PC-3 (cell line): ENCODE results near the gene BRCC3. TPM values are rescaled to one million over a fixed set of nuclear protein-coding genes. Genes with fewer than 3 reads are reported as not detected.
A peak's percentile ranks its signal among the peaks of the same experiment; 100 is the strongest.

ENCODE experiments used
- ATAC-seq: fragments of 200-7000 bp; cut with Tn5 transposase; 2 replicates; pipeline ENCODE4 v1.9.1; 2020; ENCODE audit warnings: mild to moderate bottlenecking, moderate library complexity
- BruUV-seq: library from RNA; stranded (reverse); fragments of 400-500 nt; replicated peaks from 2 replicates; lab custom pipeline; 2021; lab: Mats Ljungman, UMichigan
- CTCF ChIA-PET: fragments of 300-600 bp; sonication (Branson Sonifier 250); formaldehyde crosslinking; loops from one replicate; lab custom pipeline; 2022; ENCODE audit warnings: antibody characterized with exemption; lab: Charles Lee
- POLR2A ChIA-PET: fragments of 300-600 bp; sonication (Branson Sonifier 250); formaldehyde crosslinking; loops from one replicate; lab custom pipeline; 2022; ENCODE audit warnings: antibody characterized with exemption; ENCODE audit not compliant: unreplicated experiment; lab: Charles Lee
- DNase-seq: peaks from one replicate; pipeline ENCODE4 v3.0.0-alpha.2; 2015
- H2AFZ ChIP-seq: fragments of 300-600 bp; sonication (generic); 2 replicates; pipeline ENCODE4 v1.6.0; 2016; ENCODE audit warnings: antibody characterized with exemption, low read length
- H3F3A ChIP-seq: fragments of 300-600 bp; sonication (generic); one replicate; pipeline ENCODE4 v1.6.0; 2017; ENCODE audit warnings: antibody characterized with exemption, low read length, control low read depth, mild to moderate bottlenecking; ENCODE audit not compliant: unreplicated experiment
- H3K27ac ChIP-seq: fragments of 300-600 bp; sonication (generic); 2 replicates; pipeline ENCODE4 v1.5.1; 2016; ENCODE audit warnings: mild to moderate bottlenecking, low read length
- H3K27me3 ChIP-seq: fragments of 300-600 bp; sonication (generic); 2 replicates; pipeline ENCODE4 v1.6.1; 2016; ENCODE audit warnings: low read length, mixed read lengths
- H3K36me3 ChIP-seq: fragments of 300-600 bp; sonication (generic); 2 replicates; pipeline ENCODE4 v1.6.1; 2016; ENCODE audit warnings: low read depth, mixed run types, low read length, mixed read lengths
- H3K4me1 ChIP-seq: fragments of 300-600 bp; sonication (generic); 2 replicates; pipeline ENCODE4 v1.5.1; 2016; ENCODE audit warnings: low read length; ENCODE audit not compliant: insufficient read depth
- H3K4me2 ChIP-seq: fragments of 300-600 bp; sonication (generic); 2 replicates; pipeline ENCODE4 v1.6.0; 2016; ENCODE audit warnings: low read length
- H3K4me3 ChIP-seq: fragments of 300-600 bp; sonication (generic); 2 replicates; pipeline ENCODE4 v1.5.1; 2016; ENCODE audit warnings: mild to moderate bottlenecking, low read length, mixed read lengths
- H3K79me2 ChIP-seq: fragments of 300-600 bp; sonication (generic); 2 replicates; pipeline ENCODE4 v1.6.1; 2017; ENCODE audit warnings: low read length, mixed read lengths
- H3K9ac ChIP-seq: fragments of 300-600 bp; sonication (generic); 2 replicates; pipeline ENCODE4 v1.6.0; 2016; ENCODE audit warnings: mild to moderate bottlenecking, low read length
- H3K9me2 ChIP-seq: fragments of 300-600 bp; sonication (generic); replicated peaks from 2 replicates; pipeline ENCODE4 v1.6.1; 2016; ENCODE audit warnings: mixed run types, low read length, mixed read lengths
- H3K9me3 ChIP-seq: fragments of 300-600 bp; sonication (generic); 2 replicates; pipeline ENCODE4 v1.6.1; 2016; ENCODE audit warnings: low read length, mixed read lengths
- H4K20me1 ChIP-seq: fragments of 300-600 bp; sonication (generic); 2 replicates; pipeline ENCODE4 v1.6.1; 2016; ENCODE audit warnings: low read length, mixed read lengths
- CTCF ChIP-seq: fragments of 300-600 bp; sonication (generic); conservative IDR thresholded peaks from 2 replicates; pipeline ENCODE4 v1.5.1; 2017; ENCODE audit warnings: antibody characterized with exemption, low read depth, mild to moderate bottlenecking, low read length
- EZH2 ChIP-seq: fragments of 300-600 bp; sonication (generic); IDR thresholded peaks from one replicate; pipeline ENCODE4 v1.6.1; 2017; ENCODE audit warnings: antibody characterized with exemption, mild to moderate bottlenecking, low read length; ENCODE audit not compliant: unreplicated experiment
- EZH2phosphoT487 ChIP-seq: fragments of 300-600 bp; sonication (generic); IDR thresholded peaks from 2 replicates; pipeline ENCODE4 v1.6.1; 2018; ENCODE audit warnings: mild to moderate bottlenecking, antibody characterized with exemption, low read length, borderline replicate concordance
- intact Hi-C: fragments of 100-400 bp; cut with micrococcal nuclease; formaldehyde crosslinking; loops from 2 replicates; pipeline ENCODE4 v1.9.0; 2023
- total RNA-seq: library from RNA; depleted of rRNA; stranded (reverse); fragments of >200 nt; gene quantifications from 2 replicates; pipeline ENCODE4 v1.2.3, GENCODE V29; 2014

The BRCC3 gene
- total RNA-seq, 1 experiment from 2014 or later = 19.7 TPM

- Histone ChIP-seq H3K9me3 (no peaks in the 10 kb centered on the region), H3K27me3 (no peaks in the 10 kb centered on the region), H3K4me2 (peak overlapping the region; percentile 83), H3K9me2 (no peaks in the 10 kb centered on the region), H3K9ac (no peak overlapping the region), H3K79me2 (peaks cover 58% of the 10 kb centered on the region), H3K27ac (no peak overlapping the region), H3F3A (no peaks in the 10 kb centered on the region), H2AFZ (no peak overlapping the region), H3K4me3 (peak overlapping the region; percentile 77), H3K36me3 (no peaks in the 10 kb centered on the region), H4K20me1 (peaks cover 10% of the 10 kb centered on the region), H3K4me1 (peaks cover 13% of the 10 kb centered on the region)
- ChIA-PET CTCF (no interaction called here), POLR2A (no interaction called here)
- TF ChIP-seq CTCF = no peak
- TF ChIP-seq EZH2phosphoT487 = no peak
- TF ChIP-seq EZH2 = no peak
- intact Hi-C loops = no loop called here
- DNase-seq = peak; percentile 3
- ATAC-seq = no peak
- no TSS peak for BruUV-seq
Measured at GRCh38 chrX:155028877-155029291, 42.4 kb upstream of the BRCC3 start.

- Histone ChIP-seq H3K79me2 (peaks cover 67% of the 10 kb centered on the region), H3K27ac (no peak overlapping the region), H3F3A (no peaks in the 10 kb centered on the region), H4K20me1 (peaks cover 10% of the 10 kb centered on the region), H3K27me3 (no peaks in the 10 kb centered on the region), H3K4me1 (peaks cover 13% of the 10 kb centered on the region), H2AFZ (no peak overlapping the region), H3K9ac (no peak overlapping the region), H3K9me2 (no peaks in the 10 kb centered on the region), H3K9me3 (no peaks in the 10 kb centered on the region), H3K4me2 (no peak overlapping the region), H3K36me3 (peaks cover 11% of the 10 kb centered on the region), H3K4me3 (no peak overlapping the region)
- no TSS peak for BruUV-seq
- ATAC-seq (no peak), DNase-seq (no peak)
- ChIA-PET CTCF (no interaction called here), POLR2A (no interaction called here)
- intact Hi-C loops = no loop called here
- TF ChIP-seq EZH2phosphoT487 = no peak
- TF ChIP-seq EZH2 = no peak
- TF ChIP-seq CTCF = no peak
Measured at GRCh38 chrX:155031657-155032056, 39.7 kb upstream of the BRCC3 start.

- no peak for DNase-seq
- no peaks in the 10 kb centered on the region for H3K9me3 ChIP-seq
- no peak overlapping the region for H3K4me2 ChIP-seq
- H3F3A ChIP-seq = no peaks in the 10 kb centered on the region
- ATAC-seq = no peak
- no peaks in the 10 kb centered on the region for H4K20me1 ChIP-seq
- intact Hi-C loops = no loop called here
- BruUV-seq = no TSS peak
- peaks cover 11% of the 10 kb centered on the region for H3K36me3 ChIP-seq
- H3K4me1 ChIP-seq = no peaks in the 10 kb centered on the region
- ChIA-PET CTCF (no interaction called here), POLR2A (no interaction called here)
- TF ChIP-seq EZH2phosphoT487 = no peak
- no peak for TF ChIP-seq EZH2
- no peak for TF ChIP-seq CTCF
- H3K27me3 ChIP-seq = no peaks in the 10 kb centered on the region
- H3K27ac ChIP-seq = no peak overlapping the region
- no peaks in the 10 kb centered on the region for H3K9me2 ChIP-seq
- no peak overlapping the region for H2AFZ ChIP-seq
- peaks cover 64% of the 10 kb centered on the region for H3K79me2 ChIP-seq
- H3K4me3 ChIP-seq = no peak overlapping the region
- no peak overlapping the region for H3K9ac ChIP-seq
Measured at GRCh38 chrX:155035688-155036087, 35.6 kb upstream of the BRCC3 start.
